NB4 (cell line): ENCODE measurements around the gene KDSR.

Experiments
- CTCF ChIP-seq: IDR thresholded peaks from one replicate; pipeline ENCODE4 v1.5.1; 2012; ENCODE audit warnings: low read depth, low read length
- POLR2A ChIP-seq: IDR thresholded peaks from 2 replicates; pipeline ENCODE4 v1.6.1; 2011; ENCODE audit warnings: mild to moderate bottlenecking; ENCODE audit not compliant: insufficient read length; ENCODE audit errors: extremely low read depth

GRCh38 chr18:63286926-63287325 lies 80.1 kb downstream of the KDSR start:
- TF ChIP-seq CTCF (no peak), POLR2A (no peak)
